H1 (cell line): ENCODE results near the gene PGBD4. TPM values are rescaled to one million over a fixed set of nuclear protein-coding genes. Genes with fewer than 3 reads are reported as not detected.

Experiments
- CTCF ChIA-PET: fragments of 300-600 bp; sonication (Branson Sonifier 250); formaldehyde crosslinking; loops from one replicate; lab custom pipeline; 2021; ENCODE audit not compliant: partially characterized antibody; lab: Charles Lee
- POLR2A ChIA-PET: fragments of 300-600 bp; sonication (Branson Sonifier 250); formaldehyde crosslinking; loops from one replicate; lab custom pipeline; 2021; ENCODE audit warnings: inconsistent platforms; ENCODE audit not compliant: partially characterized antibody; lab: Charles Lee
- DNase-seq, 2 experiments: peaks; one replicate each; pipeline versions ENCODE4 v3.0.0 to v3.0.0-alpha.2; 2010 to 2022; ENCODE audit warnings: low spot score in 2 of 2, low read depth in 1 of 2, mixed read lengths in 1 of 2
- FAIRE-seq: peaks from 2 replicates; lab custom pipeline; 2011; peaks lifted over from hg19 to GRCh38; lab: Jason Lieb, UNC
- H2AFZ ChIP-seq: 2 replicates; pipeline ENCODE4 v1.8.1; 2012; ENCODE audit warnings: low read length, inconsistent platforms
- H2AK5ac ChIP-seq: 2 replicates; pipeline ENCODE4 v1.6.1; 2013; ENCODE audit warnings: low read depth, low read length
- H2BK120ac ChIP-seq: replicated peaks from 2 replicates; pipeline ENCODE3; 2013; ENCODE audit warnings: low read depth, low read length, inconsistent platforms
- H2BK12ac ChIP-seq: 2 replicates; pipeline ENCODE4 v1.6.1; 2013; ENCODE audit warnings: low read depth, low read length
- H2BK15ac ChIP-seq: 2 replicates; pipeline ENCODE4 v1.6.1; 2013; ENCODE audit warnings: low read length
- H2BK20ac ChIP-seq: 2 replicates; pipeline ENCODE4 v1.6.1; 2013; ENCODE audit warnings: low read length
- H2BK5ac ChIP-seq: 2 replicates; pipeline ENCODE4 v1.6.1; 2013; ENCODE audit warnings: low read depth, low read length
- H3K14ac ChIP-seq: 2 replicates; pipeline ENCODE4 v1.6.1; 2013; ENCODE audit warnings: inconsistent platforms; ENCODE audit not compliant: insufficient read length
- H3K18ac ChIP-seq: 2 replicates; pipeline ENCODE4 v1.6.1; 2013; ENCODE audit warnings: low read length; ENCODE audit errors: extremely low read depth
- H3K23ac ChIP-seq: 2 replicates; pipeline ENCODE4 v1.6.1; 2013; ENCODE audit warnings: inconsistent platforms; ENCODE audit not compliant: insufficient read length
- H3K23me2 ChIP-seq: 2 replicates; pipeline ENCODE4 v1.6.1; 2013; ENCODE audit warnings: low read depth, low read length
- H3K27ac ChIP-seq: 2 replicates; pipeline ENCODE4 v1.6.1; 2011; ENCODE audit warnings: low read depth, low read length, inconsistent platforms
- H3K27me3 ChIP-seq, 4 experiments: replicated peaks in 1 of 4; 1 replicate in 1 of 4; 2 replicates in 3 of 4; pipeline versions ENCODE4 v1.6.1 to v1.8.1; 2011 to 2013; ENCODE audit warnings: low read length in 3 of 4, mild to moderate bottlenecking in 3 of 4, inconsistent platforms in 2 of 4, mixed read lengths in 2 of 4, moderate library complexity in 1 of 4; ENCODE audit not compliant: control insufficient read depth in 3 of 4, insufficient read depth in 3 of 4; ENCODE audit errors: extremely low read depth in 1 of 4
- H3K36me3 ChIP-seq, 4 experiments: 2 replicates each; pipeline versions ENCODE4 v1.6.1 to v1.8.1; 2011 to 2013; ENCODE audit warnings: mild to moderate bottlenecking in 4 of 4, low read length in 3 of 4, moderate library complexity in 2 of 4, control low read depth in 1 of 4, inconsistent platforms in 1 of 4; ENCODE audit not compliant: insufficient read depth in 4 of 4, control insufficient read depth in 2 of 4
- H3K4ac ChIP-seq: replicated peaks from 2 replicates; pipeline ENCODE3; 2013; ENCODE audit warnings: low read length, low read depth, mixed read lengths, inconsistent platforms; ENCODE audit not compliant: insufficient read length
- H3K4me1 ChIP-seq, 4 experiments: replicated peaks in 1 of 4; 1 replicate in 1 of 4; 2 replicates in 3 of 4; pipeline versions ENCODE4 v1.6.1 to v1.8.1; 2011 to 2013; ENCODE audit warnings: low read length in 3 of 4, inconsistent platforms in 2 of 4, mixed read lengths in 1 of 4; ENCODE audit not compliant: insufficient read depth in 4 of 4, control insufficient read depth in 3 of 4
- H3K4me2 ChIP-seq, 2 experiments: 2 replicates each; pipeline versions ENCODE4 v1.6.1 to v1.8.1; 2011 to 2013; ENCODE audit warnings: low read depth in 2 of 2, low read length in 2 of 2, control low read depth in 1 of 2, inconsistent platforms in 1 of 2, mild to moderate bottlenecking in 1 of 2; ENCODE audit not compliant: insufficient read depth in 1 of 2
- H3K4me3 ChIP-seq, 4 experiments: fragments of 200-600, 300-600 bp in 1 of 4; sonication (generic), shearing (Covaris generic), sonication (Bioruptor Twin) in 1 of 4; 2 replicates each; pipeline versions ENCODE4 v1.5.1 to v1.8.1; 2011 to 2016; ENCODE audit warnings: low read length in 4 of 4, low read depth in 3 of 4, control low read depth in 2 of 4, inconsistent platforms in 2 of 4, mild to moderate bottlenecking in 2 of 4, mixed read lengths in 1 of 4, moderate library complexity in 1 of 4; ENCODE audit not compliant: insufficient read depth in 2 of 4; ENCODE audit errors: extremely low read depth in 1 of 4
- H3K56ac ChIP-seq: replicated peaks from 2 replicates; pipeline ENCODE3; 2013; ENCODE audit warnings: low read depth, mild to moderate bottlenecking, mixed read lengths, low read length, inconsistent platforms; ENCODE audit not compliant: insufficient read length
- H3K79me1 ChIP-seq: 2 replicates; pipeline ENCODE4 v1.6.1; 2013; ENCODE audit warnings: low read depth, low read length, control low read depth
- H3K79me2 ChIP-seq, 2 experiments: 2 replicates each; pipeline versions ENCODE4 v1.6.1 to v1.8.1; 2012 to 2013; ENCODE audit warnings: low read length in 2 of 2, mild to moderate bottlenecking in 2 of 2, inconsistent platforms in 1 of 2; ENCODE audit not compliant: insufficient read depth in 2 of 2, control insufficient read depth in 1 of 2
- H3K9ac ChIP-seq, 4 experiments: replicated peaks in 1 of 4; 1 replicate in 1 of 4; 2 replicates in 3 of 4; pipeline versions ENCODE4 v1.6.1 to v1.8.1; 2011 to 2013; ENCODE audit warnings: low read depth in 3 of 4, low read length in 3 of 4, control low read depth in 2 of 4, mild to moderate bottlenecking in 2 of 4, moderate library complexity in 2 of 4, inconsistent platforms in 1 of 4; ENCODE audit errors: extremely low read depth in 1 of 4
- H3K9me3 ChIP-seq, 2 experiments: 2 replicates each; pipeline versions ENCODE4 v1.6.1 to v1.8.1; 2012 to 2013; ENCODE audit warnings: mild to moderate bottlenecking in 2 of 2, moderate library complexity in 2 of 2, control low read depth in 1 of 2, inconsistent platforms in 1 of 2, low read depth in 1 of 2, low read length in 1 of 2, mixed read lengths in 1 of 2; ENCODE audit not compliant: insufficient read depth in 2 of 2
- H4K20me1 ChIP-seq, 2 experiments: replicated peaks in 1 of 2; 2 replicates each; pipeline versions ENCODE3 to v1.8.1; 2011 to 2013; ENCODE audit warnings: inconsistent platforms in 2 of 2, low read length in 2 of 2, mild to moderate bottlenecking in 1 of 2; ENCODE audit not compliant: insufficient read depth in 2 of 2, control insufficient read depth in 1 of 2
- H4K5ac ChIP-seq: 2 replicates; pipeline ENCODE4 v1.6.1; 2013; ENCODE audit warnings: low read length, low read depth, mixed read lengths, inconsistent platforms; ENCODE audit not compliant: insufficient read length
- H4K8ac ChIP-seq: 2 replicates; pipeline ENCODE4 v1.8.0; 2013; ENCODE audit warnings: mild to moderate bottlenecking, moderate library complexity, low read length, inconsistent platforms; ENCODE audit not compliant: insufficient read depth; ENCODE audit errors: extremely low read depth
- H4K91ac ChIP-seq: replicated peaks from 2 replicates; pipeline ENCODE3; 2013; ENCODE audit warnings: low read length, mixed read lengths, inconsistent platforms; ENCODE audit not compliant: insufficient read length
- BRCA1 ChIP-seq: IDR thresholded peaks from 2 replicates; pipeline ENCODE4 v1.6.1; 2012; ENCODE audit warnings: low read depth, low read length, improper control_type of control experiment
- CHD1 ChIP-seq: IDR thresholded peaks from 2 replicates; pipeline ENCODE4 v1.6.1; 2012; ENCODE audit warnings: low read depth, low read length, improper control_type of control experiment
- CHD2 ChIP-seq: IDR thresholded peaks from 2 replicates; pipeline ENCODE4 v1.6.1; 2012; ENCODE audit warnings: low read length, improper control_type of control experiment
- GTF2F1 ChIP-seq: IDR thresholded peaks from 2 replicates; pipeline ENCODE4 v1.6.1; 2012; ENCODE audit warnings: low read depth, low read length, improper control_type of control experiment, borderline replicate concordance
- PHF8 ChIP-seq: fragments of 200-600 bp; sonication (generic); conservative IDR thresholded peaks from 2 replicates; pipeline ENCODE4 v1.7.1; 2012; ENCODE audit warnings: low read depth, mild to moderate bottlenecking, inconsistent platforms, low read length, moderate library complexity
- RAD21 ChIP-seq, 2 experiments: IDR thresholded peaks in 1 of 2; conservative IDR thresholded peaks in 1 of 2; 2 replicates each; pipeline ENCODE4 v1.6.1; 2011; ENCODE audit warnings: low read depth in 2 of 2, low read length in 2 of 2, improper control_type of control experiment in 1 of 2, inconsistent platforms in 1 of 2, mild to moderate bottlenecking in 1 of 2, moderate library complexity in 1 of 2
- RBBP5 ChIP-seq: IDR thresholded peaks from 2 replicates; pipeline ENCODE4 v1.7.1; 2012; ENCODE audit warnings: low read depth, mild to moderate bottlenecking, inconsistent platforms, low read length, moderate library complexity, borderline replicate concordance
- YY1 ChIP-seq: IDR thresholded peaks from 2 replicates; pipeline ENCODE4 v1.6.1; 2011; ENCODE audit warnings: low read depth, mild to moderate bottlenecking, low read length
- WGBS, 2 experiments: shearing (Covaris generic) in 1 of 2; methylation state at CpG; one replicate each; pipeline versions ENCODE4 v1.1.6 to v1.1.7; 2013 to 2015; ENCODE audit warnings: low lambda C conversion rate in 2 of 2, mixed read lengths in 2 of 2, inconsistent platforms in 1 of 2, low coverage in 1 of 2, missing lambda C conversion rate in 1 of 2; ENCODE audit not compliant: insufficient replicate concordance in 2 of 2, insufficient coverage in 1 of 2, insufficient read length in 1 of 2; ENCODE audit errors: extremely low coverage in 1 of 2, missing lambda C conversion rate in 1 of 2; 5-methylcytosine and 5-hydroxymethylcytosine counted together
- polyA plus RNA-seq, 7 experiments: library from polyadenylated mRNA; depleted of rRNA in 3 of 7; stranded (reverse) in 5 of 7; unstranded in 2 of 7; fragments of >200 nt in 5 of 7; fragments of 200-250 nt in 2 of 7; gene quantifications; 1 replicate in 5 of 7; 2 replicates in 1 of 7; 4 replicates in 1 of 7; pipeline versions ENCODE4 v1.2.1 to v1.2.3, GENCODE V29; 2011 to 2013; ENCODE audit warnings: missing spikeins in 2 of 7, mixed read lengths in 2 of 7
- total RNA-seq: library from RNA; stranded (reverse); fragmentation: NEBNext Ultra II Directional; extraction: Animal tissue kit (Norgen Biotek cat#: 25700); gene quantifications from 2 replicates; pipeline ENCODE4 v1.2.1, GENCODE V29; 2021
- TF ChIP-seq, protein P1 (sequence below): IDR thresholded peaks from 2 replicates; pipeline ENCODE4 v1.6.1; 2011; ENCODE audit warnings: low read depth, mild to moderate bottlenecking, low read length; ENCODE audit not compliant: insufficient read depth

The PGBD4 gene
- total and polyA plus RNA-seq, 2 of the 8 experiments (the other 6 are each of a cell fraction or from before 2014, with no cell fraction given), result 0.68 to 0.76 TPM

DNA sequence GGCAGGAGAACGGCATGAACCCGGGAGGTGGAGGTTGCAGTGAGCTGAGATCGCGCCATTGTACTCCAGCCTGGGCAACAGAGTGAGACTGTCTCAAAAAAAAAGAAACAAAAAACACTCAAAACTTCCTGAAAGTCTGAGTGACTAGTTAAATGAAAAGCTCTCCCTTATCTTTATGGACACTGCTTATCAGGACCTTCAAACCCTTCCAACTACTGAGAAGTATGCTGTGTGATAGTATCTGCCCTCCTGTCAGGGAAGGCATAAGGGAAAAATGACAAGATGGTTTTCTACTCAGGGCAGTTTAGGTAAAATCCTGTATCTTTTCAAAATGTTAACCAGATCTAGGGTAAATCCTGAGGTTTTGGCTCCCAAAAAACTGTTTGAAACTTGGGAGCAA lies 22.0 kb upstream of the PGBD4 start:
- TF ChIP-seq RAD21 (IDR thresholded peaks at IDR 0.05 in 1 of 2, conservative IDR thresholded peaks at IDR 0.05 in 1 of 2; ENCODE audit: low read depth in 2 of 2, low read length in 2 of 2) (no peak), CHD2 (no peak), RBBP5 (no peak), BRCA1 (no peak), CHD1 (no peak), PHF8 (no peak), YY1 (no peak), GTF2F1 (no peak)
- TF ChIP-seq, protein P1, sequence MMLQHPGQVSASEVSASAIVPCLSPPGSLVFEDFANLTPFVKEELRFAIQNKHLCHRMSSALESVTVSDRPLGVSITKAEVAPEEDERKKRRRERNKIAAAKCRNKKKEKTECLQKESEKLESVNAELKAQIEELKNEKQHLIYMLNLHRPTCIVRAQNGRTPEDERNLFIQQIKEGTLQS, result no peak
- no peak overlapping the region for H2BK15ac ChIP-seq
- POLR2A ChIA-PET, result no interaction called here
- H4K20me1 ChIP-seq, result no peaks in the 10 kb centered on the region
- CTCF ChIA-PET, result no interaction called here
- FAIRE-seq, result no peak
- no peak overlapping the region for H4K91ac ChIP-seq
- no peaks in the 10 kb centered on the region for H3K4me1 ChIP-seq
- H3K18ac ChIP-seq, result no peak overlapping the region
- no peak overlapping the region for H3K4me2 ChIP-seq
- no peak overlapping the region for H2BK20ac ChIP-seq
- H4K5ac ChIP-seq, result no peak overlapping the region
- H3K79me1 ChIP-seq, result no peaks in the 10 kb centered on the region
- H3K36me3 ChIP-seq, result peaks cover 0 to 6% (median 3%) of the 10 kb centered on the region in 4 experiments; a peak in 4 of 8 replicates
- no peaks in the 10 kb centered on the region for H3K9me3 ChIP-seq
- no peak for DNase-seq
- no peak overlapping the region for H3K4me3 ChIP-seq
- 93% methylated on average over 4 of the region's 4 CpGs; no CpG with 5 or more reads in 1 of the 2 experiments for WGBS, 2 experiments
- no peaks in the 10 kb centered on the region for H3K27me3 ChIP-seq
- H3K14ac ChIP-seq, result no peak overlapping the region
- no peak overlapping the region for H3K23ac ChIP-seq
- H3K79me2 ChIP-seq, result no peaks in the 10 kb centered on the region
- H3K23me2 ChIP-seq, result no peaks in the 10 kb centered on the region
- no peak overlapping the region for H4K8ac ChIP-seq
- no peak overlapping the region for H3K56ac ChIP-seq
- no peak overlapping the region for H2BK120ac ChIP-seq
- H2AK5ac ChIP-seq, result no peak overlapping the region
- H2BK12ac ChIP-seq, result no peak overlapping the region
- no peak overlapping the region for H3K4ac ChIP-seq
- H2AFZ ChIP-seq, result no peak overlapping the region
- H3K9ac ChIP-seq, result no peak overlapping the region
- H3K27ac ChIP-seq, result no peak overlapping the region
- no peak overlapping the region for H2BK5ac ChIP-seq
